H9 (cell line): ENCODE results near the gene EYA4. TPM values are rescaled to one million over a fixed set of nuclear protein-coding genes. Genes with fewer than 3 reads are reported as not detected.

ENCODE experiments used
- DNase-seq: peaks from one replicate; pipeline ENCODE4 v3.0.0-alpha.2; 2017
- H2AFZ ChIP-seq: one replicate; pipeline ENCODE4 v1.6.1; 2013; ENCODE audit warnings: mild to moderate bottlenecking, low read length, control low read depth, moderate library complexity
- H2AK5ac ChIP-seq: 2 replicates; pipeline ENCODE4 v1.6.1; 2013; ENCODE audit warnings: low read length, control low read depth, mixed read lengths; ENCODE audit not compliant: insufficient read length
- H2BK120ac ChIP-seq: one replicate; pipeline ENCODE4 v1.6.1; 2013; ENCODE audit warnings: low read depth, mild to moderate bottlenecking, low read length, control low read depth, inconsistent platforms; ENCODE audit not compliant: poor library complexity, severe bottlenecking
- H2BK12ac ChIP-seq: 2 replicates; pipeline ENCODE4 v1.6.1; 2013; ENCODE audit warnings: low read length, control low read depth, mixed read lengths, low read depth; ENCODE audit not compliant: insufficient read length
- H2BK15ac ChIP-seq: 2 replicates; pipeline ENCODE4 v1.6.1; 2013; ENCODE audit warnings: low read depth, low read length, control low read depth
- H2BK20ac ChIP-seq: one replicate; pipeline ENCODE4 v1.6.1; 2013; ENCODE audit warnings: low read depth, mild to moderate bottlenecking, low read length, control low read depth, inconsistent platforms; ENCODE audit not compliant: poor library complexity, severe bottlenecking
- H2BK5ac ChIP-seq: 2 replicates; pipeline ENCODE4 v1.6.1; 2013; ENCODE audit warnings: low read length, control low read depth, mixed read lengths; ENCODE audit not compliant: insufficient read length
- H3K14ac ChIP-seq: 2 replicates; pipeline ENCODE4 v1.6.1; 2013; ENCODE audit warnings: low read length, control low read depth; ENCODE audit not compliant: insufficient read depth
- H3K18ac ChIP-seq: 2 replicates; pipeline ENCODE4 v1.6.1; 2013; ENCODE audit warnings: low read depth, mild to moderate bottlenecking, mixed read lengths, low read length, control low read depth; ENCODE audit not compliant: insufficient read length
- H3K23ac ChIP-seq: 2 replicates; pipeline ENCODE4 v1.6.1; 2013; ENCODE audit warnings: low read length, control low read depth, mixed read lengths, low read depth; ENCODE audit not compliant: insufficient read length
- H3K23me2 ChIP-seq: 2 replicates; pipeline ENCODE4 v1.6.1; 2013; ENCODE audit warnings: low read depth, mild to moderate bottlenecking, mixed read lengths, low read length, control low read depth; ENCODE audit not compliant: insufficient read length, poor library complexity, severe bottlenecking
- H3K27ac ChIP-seq: 2 replicates; pipeline ENCODE4 v1.5.1; 2013; ENCODE audit warnings: low read length, control low read depth, mixed read lengths, low read depth; ENCODE audit not compliant: insufficient read length
- H3K27me3 ChIP-seq: 2 replicates; pipeline ENCODE4 v1.6.1; 2013; ENCODE audit warnings: low read length, control low read depth, inconsistent platforms; ENCODE audit not compliant: insufficient read depth
- H3K4ac ChIP-seq: 2 replicates; pipeline ENCODE4 v1.6.1; 2013; ENCODE audit warnings: low read depth, mild to moderate bottlenecking, control low read depth, inconsistent platforms, low read length, moderate library complexity
- H3K4me1 ChIP-seq: 2 replicates; pipeline ENCODE4 v1.6.1; 2013; ENCODE audit warnings: low read length, control low read depth, inconsistent platforms; ENCODE audit not compliant: insufficient read depth
- H3K4me2 ChIP-seq: 2 replicates; pipeline ENCODE4 v1.6.1; 2013; ENCODE audit warnings: low read length, control low read depth, mixed read lengths; ENCODE audit not compliant: insufficient read length, insufficient read depth
- H3K56ac ChIP-seq: 2 replicates; pipeline ENCODE4 v1.6.1; 2013; ENCODE audit warnings: low read depth, mild to moderate bottlenecking, mixed read lengths, low read length, control low read depth; ENCODE audit not compliant: insufficient read length
- H3K79me1 ChIP-seq: 2 replicates; pipeline ENCODE4 v1.6.1; 2013; ENCODE audit warnings: low read depth, mild to moderate bottlenecking, moderate library complexity, low read length, control low read depth, inconsistent platforms; ENCODE audit not compliant: insufficient read depth, poor library complexity, severe bottlenecking
- H3K79me2 ChIP-seq: 2 replicates; pipeline ENCODE4 v1.6.1; 2013; ENCODE audit warnings: low read length, control low read depth, inconsistent platforms; ENCODE audit not compliant: insufficient read depth
- H3K9ac ChIP-seq: 2 replicates; pipeline ENCODE4 v1.6.1; 2013; ENCODE audit warnings: low read length, control low read depth, mixed read lengths; ENCODE audit not compliant: insufficient read length; ENCODE audit errors: extremely low read depth
- H3K9me3 ChIP-seq: one replicate; pipeline ENCODE4 v1.6.1; 2013; ENCODE audit warnings: low read depth, low read length, inconsistent platforms; ENCODE audit not compliant: control insufficient read depth
- H3T11ph ChIP-seq: one replicate; pipeline ENCODE4 v1.6.1; 2013; ENCODE audit warnings: mild to moderate bottlenecking, low read length, control low read depth, inconsistent platforms
- H4K20me1 ChIP-seq: one replicate; pipeline ENCODE4 v1.6.1; 2013; ENCODE audit not compliant: control insufficient read depth, insufficient read length, insufficient read depth
- H4K5ac ChIP-seq: 2 replicates; pipeline ENCODE4 v1.6.1; 2013; ENCODE audit warnings: low read depth, mild to moderate bottlenecking, mixed read lengths, low read length, control low read depth; ENCODE audit not compliant: insufficient read length
- H4K8ac ChIP-seq: replicated peaks from 2 replicates; pipeline ENCODE4 v1.6.1; 2013; ENCODE audit warnings: low read length, control low read depth, mixed read lengths, low read depth; ENCODE audit not compliant: insufficient read length
- H4K91ac ChIP-seq: 2 replicates; pipeline ENCODE4 v1.6.1; 2013; ENCODE audit warnings: low read depth, mild to moderate bottlenecking, moderate library complexity, mixed read lengths, low read length, control low read depth; ENCODE audit not compliant: insufficient read length
- H3K27ac Mint-ChIP-seq, 3 experiments: 2 replicates in 2 of 3; 3 replicates in 1 of 3; pipeline ENCODE4 v1.8.0; 2020 to 2021; ENCODE audit warnings: mixed read lengths in 3 of 3, mild to moderate bottlenecking in 1 of 3, moderate library complexity in 1 of 3
- H3K27me3 Mint-ChIP-seq: 2 replicates; pipeline ENCODE4 v1.8.0; 2021; ENCODE audit warnings: low read depth, mild to moderate bottlenecking, moderate library complexity, mixed read lengths
- H3K36me3 Mint-ChIP-seq, 3 experiments: 2 replicates in 2 of 3; 3 replicates in 1 of 3; pipeline ENCODE4 v1.8.0; 2020 to 2021; ENCODE audit warnings: low read depth in 3 of 3, mixed read lengths in 3 of 3; ENCODE audit not compliant: insufficient read depth in 1 of 3
- H3K4me1 Mint-ChIP-seq, 2 experiments: 2 replicates each; pipeline ENCODE4 v1.8.0; 2020; ENCODE audit warnings: mixed read lengths in 2 of 2
- H3K4me3 Mint-ChIP-seq, 2 experiments: 2 replicates in 1 of 2; 3 replicates in 1 of 2; pipeline ENCODE4 v1.8.0; 2020 to 2021; ENCODE audit warnings: mild to moderate bottlenecking in 2 of 2, mixed read lengths in 2 of 2, moderate library complexity in 1 of 2
- H3K9me3 Mint-ChIP-seq, 2 experiments: 2 replicates in 1 of 2; 3 replicates in 1 of 2; pipeline ENCODE4 v1.8.0; 2020; ENCODE audit warnings: mild to moderate bottlenecking in 2 of 2, mixed read lengths in 2 of 2, moderate library complexity in 1 of 2
- WGBS: extraction: QIAGEN DNeasy Blood & Tissue Kit; methylation state at CpG from one replicate; pipeline ENCODE4 v1.1.7; 2013; ENCODE audit warnings: missing lambda C conversion rate, low lambda C conversion rate, mixed read lengths; ENCODE audit not compliant: insufficient read length; ENCODE audit errors: extremely low coverage; 5-methylcytosine and 5-hydroxymethylcytosine counted together
- total RNA-seq: library from RNA; stranded (reverse); gene quantifications from 2 replicates; pipeline ENCODE4 v1.2.1, GENCODE V29; 2021
- TF ChIP-seq, protein P1 (sequence below): fragments of 200-600 bp; sonication (generic); conservative IDR thresholded peaks from 3 replicates; pipeline ENCODE4 v1.8.0; 2021; ENCODE audit warnings: antibody characterized with exemption, mild to moderate bottlenecking

EYA4 gene
- total RNA-seq, 1 experiment from 2014 or later, result 0.26 TPM

DNA sequence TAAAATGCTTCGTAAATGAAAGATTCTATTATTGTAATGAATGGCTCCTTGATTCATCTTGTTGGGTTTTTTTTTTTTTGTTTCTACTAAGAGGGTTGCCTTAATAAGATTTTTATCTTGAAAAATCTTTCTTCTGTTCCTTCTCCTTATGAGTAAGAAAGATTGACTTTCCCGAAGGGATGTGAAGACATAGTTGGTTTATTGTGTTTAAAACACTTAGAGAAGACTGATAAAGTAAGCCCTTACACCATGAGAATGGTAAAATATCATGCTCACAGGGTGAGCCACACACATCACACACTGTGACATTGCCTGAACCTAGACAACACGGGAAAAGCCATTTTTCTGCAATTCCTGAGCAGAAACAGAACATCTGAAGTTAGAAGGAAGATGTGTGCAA is 330.5 kb downstream of the EYA4 start:
- no peak overlapping the region for H4K8ac ChIP-seq
- no peak overlapping the region for H2AK5ac ChIP-seq
- no peak overlapping the region for H3K14ac ChIP-seq
- H3K9me3 ChIP-seq, result no peaks in the 10 kb centered on the region
- no peaks in the 10 kb centered on the region; the same call in 1 of the 2 replicates for H3K4me1 ChIP-seq
- no peak overlapping the region for H4K91ac ChIP-seq
- peaks cover 7% of the 10 kb centered on the region for H3K27me3 Mint-ChIP-seq
- H2BK5ac ChIP-seq, result no peak overlapping the region
- no peak overlapping the region; a peak in 1 of 7 replicates for H3K27ac Mint-ChIP-seq
- no peak overlapping the region for H3K9ac ChIP-seq
- no peak for DNase-seq
- WGBS, result no CpG with 5 or more reads among the region's 3 CpGs
- peaks cover 7 to 8% of the 10 kb centered on the region in 2 experiments for H3K4me1 Mint-ChIP-seq
- H3K4me2 ChIP-seq, result no peak overlapping the region
- H3K23me2 ChIP-seq, result peaks cover 4% of the 10 kb centered on the region
- H3K4me3 Mint-ChIP-seq, result no peak overlapping the region
- no peak overlapping the region for H2BK15ac ChIP-seq
- H3K36me3 Mint-ChIP-seq, result 0 out of 7 replicates have a peak, but pooled peaks cover 0 to 4% (median 0%) of the 10 kb centered on the region in 3 experiments
- H3K18ac ChIP-seq, result no peak overlapping the region
- peaks cover 0 to 4% of the 10 kb centered on the region in 2 experiments; a peak in 1 of 5 replicates for H3K9me3 Mint-ChIP-seq
- no peak overlapping the region for H3T11ph ChIP-seq
- H3K27ac ChIP-seq, result no peak overlapping the region
- no peak overlapping the region for H4K5ac ChIP-seq
- H3K56ac ChIP-seq, result no peak overlapping the region
- no peaks in the 10 kb centered on the region for H3K79me1 ChIP-seq
- no peaks in the 10 kb centered on the region for H4K20me1 ChIP-seq
- H2AFZ ChIP-seq, result no peak overlapping the region
- TF ChIP-seq, protein P1, sequence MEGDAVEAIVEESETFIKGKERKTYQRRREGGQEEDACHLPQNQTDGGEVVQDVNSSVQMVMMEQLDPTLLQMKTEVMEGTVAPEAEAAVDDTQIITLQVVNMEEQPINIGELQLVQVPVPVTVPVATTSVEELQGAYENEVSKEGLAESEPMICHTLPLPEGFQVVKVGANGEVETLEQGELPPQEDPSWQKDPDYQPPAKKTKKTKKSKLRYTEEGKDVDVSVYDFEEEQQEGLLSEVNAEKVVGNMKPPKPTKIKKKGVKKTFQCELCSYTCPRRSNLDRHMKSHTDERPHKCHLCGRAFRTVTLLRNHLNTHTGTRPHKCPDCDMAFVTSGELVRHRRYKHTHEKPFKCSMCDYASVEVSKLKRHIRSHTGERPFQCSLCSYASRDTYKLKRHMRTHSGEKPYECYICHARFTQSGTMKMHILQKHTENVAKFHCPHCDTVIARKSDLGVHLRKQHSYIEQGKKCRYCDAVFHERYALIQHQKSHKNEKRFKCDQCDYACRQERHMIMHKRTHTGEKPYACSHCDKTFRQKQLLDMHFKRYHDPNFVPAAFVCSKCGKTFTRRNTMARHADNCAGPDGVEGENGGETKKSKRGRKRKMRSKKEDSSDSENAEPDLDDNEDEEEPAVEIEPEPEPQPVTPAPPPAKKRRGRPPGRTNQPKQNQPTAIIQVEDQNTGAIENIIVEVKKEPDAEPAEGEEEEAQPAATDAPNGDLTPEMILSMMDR, result no peak
- H2BK20ac ChIP-seq, result no peak overlapping the region
- H3K79me2 ChIP-seq, result no peaks in the 10 kb centered on the region
- no peak overlapping the region for H3K4ac ChIP-seq
- no peak overlapping the region for H2BK12ac ChIP-seq
- no peak overlapping the region for H2BK120ac ChIP-seq
- H3K27me3 ChIP-seq, result no peaks in the 10 kb centered on the region
- H3K23ac ChIP-seq, result no peak overlapping the region
